COR-L47 (cell line): ENCODE results near the gene FBXL20.
A peak's percentile ranks its signal among the peaks of the same experiment; 100 is the strongest.

ENCODE experiments used
- DNase-seq: peaks from one replicate; lab custom pipeline; 2025; lab: John Stamatoyannopoulos, UW

Gene FBXL20

GRCh38 chr17:39246274-39246673, 155.2 kb downstream of the FBXL20 start:
- DNase-seq = no peak

- DNase-seq = peak; percentile 76
These were observed 156.5 kb downstream of the FBXL20 start for GRCh38 chr17:39244600-39245570.

- DNase-seq = no peak
These were observed 157.3 kb downstream of the FBXL20 start for GRCh38 chr17:39244016-39244599.

- no peak for DNase-seq
These were observed 158.3 kb downstream of the FBXL20 start for GRCh38 chr17:39243155-39243554.

- DNase-seq = no peak
These were observed 160.8 kb downstream of the FBXL20 start for GRCh38 chr17:39240631-39241030.

- peak; percentile 80 for DNase-seq
These were observed 161.6 kb downstream of the FBXL20 start for GRCh38 chr17:39239640-39240314.

GRCh38 chr17:39238311-39238972, 163.0 kb downstream of the FBXL20 start:
- DNase-seq = peak; percentile 92

- no peak for DNase-seq
These were observed 163.8 kb downstream of the FBXL20 start for GRCh38 chr17:39237586-39237985.

- peak; percentile 90 for DNase-seq
These were observed 164.4 kb downstream of the FBXL20 start for GRCh38 chr17:39236981-39237441.

- DNase-seq = peak; percentile 88
These were observed 164.9 kb downstream of the FBXL20 start for GRCh38 chr17:39236450-39236927.

- DNase-seq = peak; percentile 65
These were observed 165.6 kb downstream of the FBXL20 start for GRCh38 chr17:39235555-39236449.

- DNase-seq = peak; percentile 15
These were observed 169.6 kb downstream of the FBXL20 start for GRCh38 chr17:39231591-39232551.

GRCh38 chr17:39231091-39231561, 170.3 kb downstream of the FBXL20 start:
- no peak for DNase-seq

GRCh38 chr17:39230361-39230760, 171.1 kb downstream of the FBXL20 start:
- no peak for DNase-seq

GRCh38 chr17:39229274-39229913, 172.0 kb downstream of the FBXL20 start:
- no peak for DNase-seq

GRCh38 chr17:39227364-39227919, 174.0 kb downstream of the FBXL20 start:
- DNase-seq = no peak

GRCh38 chr17:39225959-39226683, 175.3 kb downstream of the FBXL20 start:
- DNase-seq = peak; percentile 75
